Body of pancreas (tissue), 4 donors: Measurements from ENCODE around the gene CPT1A. TPM values are rescaled to one million over a fixed set of nuclear protein-coding genes. Genes with fewer than 3 reads are reported as not detected.

Experiments used
- ATAC-seq: fragments of 150-250 bp; one replicate; pipeline ENCODE4 v1.9.1; 2016
- DNase-seq, 4 donors: peaks; one replicate each; pipeline ENCODE4 v3.0.0-alpha.2; 2019
- H3K27ac ChIP-seq, 4 donors: fragments of 200-600 bp; sonication (generic); 1 replicate in 3 of 4; 2 replicates in 1 of 4; pipeline versions ENCODE4 v1.5.1 to v1.6.1; 2016 to 2019; ENCODE audit warnings: mild to moderate bottlenecking in 1 of 4, mixed read lengths in 1 of 4, moderate library complexity in 1 of 4
- H3K27me3 ChIP-seq, 2 donors: fragments of 200-600 bp; sonication (generic); one replicate each; pipeline ENCODE4 v1.6.0; 2016; ENCODE audit warnings: mild to moderate bottlenecking in 1 of 2
- H3K36me3 ChIP-seq, 2 donors: fragments of 200-600 bp; sonication (generic); replicated peaks in 1 of 2; 2 replicates each; pipeline ENCODE4 v1.5.1; 2016; ENCODE audit warnings: low read depth in 2 of 2; ENCODE audit not compliant: insufficient read depth in 1 of 2
- H3K4me1 ChIP-seq: fragments of 200-600 bp; sonication (generic); one replicate; pipeline ENCODE4 v1.6.0; 2016
- H3K4me3 ChIP-seq, 2 donors: fragments of 200-600 bp; sonication (generic); 1 replicate in 1 of 2; 2 replicates in 1 of 2; pipeline ENCODE4 v1.5.1; 2016 to 2019
- H3K9me3 ChIP-seq, 3 donors: fragments of 200-600 bp; sonication (generic); 1 replicate in 2 of 3; 2 replicates in 1 of 3; pipeline ENCODE4 v1.5.1; 2016
- POLR2A ChIP-seq, 3 donors: fragments of 450-650 bp; IDR thresholded peaks; one replicate each; pipeline ENCODE4 v1.6.1; 2016; ENCODE audit warnings: antibody characterized with exemption in 3 of 3, mild to moderate bottlenecking in 2 of 3
- WGBS, 2 donors: methylation state at CpG; one replicate each; pipeline ENCODE4 v1.1.5; 2017; 5-methylcytosine and 5-hydroxymethylcytosine counted together
- intact Hi-C: fragments of 100-400 bp; cut with DNase I; formaldehyde crosslinking; loops from one replicate; pipeline ENCODE4 v1.15.1; 2023
- total RNA-seq, 2 donors: library from RNA; depleted of rRNA; stranded (reverse); fragments of >200 nt; gene quantifications; one replicate each; pipeline ENCODE4 v1.1.0, GENCODE V29; 2016
- TF ChIP-seq, protein P1 (sequence below), 7 experiments: fragments of 450-650 bp in 4 of 7; fragments of 200-600 bp in 3 of 7; sonication (generic) in 3 of 7; IDR thresholded peaks; one replicate each; pipeline ENCODE4 v1.5.1; 2016 to 2019; ENCODE audit warnings: antibody characterized with exemption in 7 of 7

The CPT1A gene
- total RNA-seq, 2 donors from 2014 or later: 35.6 to 40.7 TPM

DNA sequence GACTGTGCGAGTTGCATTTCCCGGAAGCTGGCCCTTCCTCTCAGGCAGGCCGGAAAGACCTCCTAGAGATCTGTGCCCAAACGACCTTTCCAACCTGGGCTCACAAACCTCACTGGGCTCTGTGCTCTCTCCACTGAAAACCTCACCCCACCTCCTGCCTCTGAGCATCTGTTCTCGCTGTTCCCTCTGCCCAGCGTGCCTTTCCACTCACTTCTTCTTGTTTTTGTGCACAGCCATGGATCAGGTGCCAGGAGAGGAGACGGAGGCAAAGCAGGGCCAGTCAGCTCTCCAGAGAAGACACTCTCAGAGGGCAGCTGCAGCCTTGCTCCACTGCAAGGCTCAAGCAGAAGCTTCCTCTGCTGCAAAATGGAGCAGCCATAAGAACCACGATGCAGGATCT lies 10.9 kb upstream of the CPT1A start:
- 68 to 84% methylated on average over 8 of the region's 8 CpGs for WGBS, 2 donors
- Histone ChIP-seq H3K4me3 (no peak overlapping the region), H3K9me3 (no peaks in the 10 kb centered on the region), H3K4me1 (peaks cover 21% of the 10 kb centered on the region), H3K27me3 (no peaks in the 10 kb centered on the region), H3K36me3 (no peaks in the 10 kb centered on the region), H3K27ac (no peak overlapping the region)
- intact Hi-C loops: no loop called here
- no peak for TF ChIP-seq POLR2A (IDR thresholded peaks at IDR 0.05)
- TF ChIP-seq, protein P1, sequence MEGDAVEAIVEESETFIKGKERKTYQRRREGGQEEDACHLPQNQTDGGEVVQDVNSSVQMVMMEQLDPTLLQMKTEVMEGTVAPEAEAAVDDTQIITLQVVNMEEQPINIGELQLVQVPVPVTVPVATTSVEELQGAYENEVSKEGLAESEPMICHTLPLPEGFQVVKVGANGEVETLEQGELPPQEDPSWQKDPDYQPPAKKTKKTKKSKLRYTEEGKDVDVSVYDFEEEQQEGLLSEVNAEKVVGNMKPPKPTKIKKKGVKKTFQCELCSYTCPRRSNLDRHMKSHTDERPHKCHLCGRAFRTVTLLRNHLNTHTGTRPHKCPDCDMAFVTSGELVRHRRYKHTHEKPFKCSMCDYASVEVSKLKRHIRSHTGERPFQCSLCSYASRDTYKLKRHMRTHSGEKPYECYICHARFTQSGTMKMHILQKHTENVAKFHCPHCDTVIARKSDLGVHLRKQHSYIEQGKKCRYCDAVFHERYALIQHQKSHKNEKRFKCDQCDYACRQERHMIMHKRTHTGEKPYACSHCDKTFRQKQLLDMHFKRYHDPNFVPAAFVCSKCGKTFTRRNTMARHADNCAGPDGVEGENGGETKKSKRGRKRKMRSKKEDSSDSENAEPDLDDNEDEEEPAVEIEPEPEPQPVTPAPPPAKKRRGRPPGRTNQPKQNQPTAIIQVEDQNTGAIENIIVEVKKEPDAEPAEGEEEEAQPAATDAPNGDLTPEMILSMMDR (IDR thresholded peaks at IDR 0.05): no peak
- ATAC-seq (no peak), DNase-seq (no peak)

DNA sequence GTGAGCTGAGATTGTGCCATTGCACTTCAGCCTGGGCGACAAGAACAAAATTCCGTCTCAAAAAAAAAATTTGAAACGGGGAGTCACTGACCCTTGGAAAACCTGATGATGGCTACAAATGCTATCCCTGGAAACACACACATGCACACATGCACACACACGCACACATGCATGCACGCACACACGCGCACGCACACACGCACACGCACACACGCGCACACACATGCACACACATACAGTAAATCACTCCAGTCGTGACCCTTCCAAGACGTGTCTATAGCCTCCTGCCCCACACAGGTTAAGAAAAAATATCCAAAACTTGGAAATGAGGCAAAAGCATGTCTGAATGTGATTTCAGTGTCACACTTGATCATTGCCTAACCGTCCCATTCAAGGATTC lies 6.7 kb upstream of the CPT1A start:
- TF ChIP-seq POLR2A (IDR thresholded peaks at IDR 0.05): no peak
- TF ChIP-seq, protein P1 (IDR thresholded peaks at IDR 0.05): no peak
- H3K36me3 ChIP-seq: no peaks in the 10 kb centered on the region
- intact Hi-C loops: no loop called here
- no peaks in the 10 kb centered on the region for H3K27me3 ChIP-seq
- H3K4me3 ChIP-seq: no peak overlapping the region
- WGBS, 2 donors: 77 to 81% methylated on average over 13 to 15 of the region's 15 CpGs
- ATAC-seq (no peak), DNase-seq (no peak)
- peaks cover 11% of the 10 kb centered on the region for H3K4me1 ChIP-seq
- no peaks in the 10 kb centered on the region for H3K9me3 ChIP-seq
- no peak overlapping the region for H3K27ac ChIP-seq

DNA sequence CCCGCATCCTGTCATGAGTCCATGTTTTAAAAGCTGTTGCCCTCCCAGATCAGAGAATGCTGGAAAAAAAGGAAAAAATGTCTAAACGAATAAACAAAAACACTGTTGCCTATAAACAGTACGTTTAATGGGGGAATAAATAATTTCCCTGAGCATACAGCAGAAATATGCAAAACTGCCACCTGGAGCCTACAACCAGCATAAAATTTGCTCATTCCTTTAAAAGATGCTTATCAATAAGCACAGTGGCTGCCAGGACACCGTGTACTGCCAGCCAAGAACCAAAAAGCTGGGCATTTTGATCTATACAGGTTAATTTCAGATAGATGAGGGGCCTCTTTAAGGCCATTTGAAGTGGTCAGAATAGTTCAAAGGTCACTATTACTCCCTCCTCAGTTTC lies 5.7 kb upstream of the CPT1A start:
- no peaks in the 10 kb centered on the region for H3K27me3 ChIP-seq
- H3K27ac ChIP-seq: no peak overlapping the region
- H3K36me3 ChIP-seq: no peaks in the 10 kb centered on the region
- peaks cover 21% of the 10 kb centered on the region for H3K4me1 ChIP-seq
- 51 to 54% methylated on average over 4 of the region's 4 CpGs for WGBS, 2 donors
- H3K4me3 ChIP-seq: no peak overlapping the region
- ATAC-seq (no peak), DNase-seq (no peak)
- TF ChIP-seq, protein P1 (IDR thresholded peaks at IDR 0.05): no peak
- no peak for TF ChIP-seq POLR2A (IDR thresholded peaks at IDR 0.05)
- H3K9me3 ChIP-seq: no peaks in the 10 kb centered on the region
- intact Hi-C loops: no loop called here

DNA sequence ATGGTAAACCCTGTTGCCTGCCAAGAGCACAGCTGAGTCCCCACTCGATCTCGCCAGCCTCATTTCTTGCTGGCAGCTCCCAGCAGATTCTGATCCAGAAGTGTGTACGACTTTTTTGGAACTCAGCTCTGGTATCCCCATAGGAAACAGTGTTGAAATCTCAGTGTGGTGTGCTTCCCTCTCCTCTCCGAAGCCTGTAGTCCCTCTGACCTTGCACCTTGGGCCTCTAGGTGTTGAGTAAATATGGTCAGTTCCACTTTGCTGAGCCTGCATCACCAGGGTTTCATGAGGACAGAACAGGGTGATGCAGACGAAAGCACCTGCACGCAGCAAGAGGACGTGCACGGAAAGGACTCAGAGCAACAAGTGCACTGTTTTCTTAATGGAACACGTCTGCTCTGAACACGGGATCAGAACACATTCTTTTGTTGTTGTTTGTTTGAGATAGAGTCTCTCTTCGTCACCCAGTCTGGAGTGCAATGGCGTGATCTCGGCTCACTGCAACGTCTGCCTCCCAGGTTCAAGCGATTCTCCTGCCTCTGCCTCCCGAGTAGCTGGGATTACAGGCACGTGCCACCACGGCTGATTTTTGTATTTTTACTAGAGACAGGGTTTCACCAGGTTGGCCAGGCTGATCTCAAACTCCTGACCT lies 3.8 kb upstream of the CPT1A start:
- TF ChIP-seq POLR2A (IDR thresholded peaks at IDR 0.05): no peak
- TF ChIP-seq, protein P1 (IDR thresholded peaks at IDR 0.05): no peak
- no peak for ATAC-seq
- no peaks in the 10 kb centered on the region for H3K27me3 ChIP-seq
- no peaks in the 10 kb centered on the region for H3K36me3 ChIP-seq
- DNase-seq: peak in 1 of 4 donors; percentile 10
- H3K27ac ChIP-seq: no peak overlapping the region
- no peaks in the 10 kb centered on the region for H3K9me3 ChIP-seq
- H3K4me3 ChIP-seq: no peak overlapping the region
- WGBS, 2 donors: 59 to 74% methylated on average over 17 to 18 of the region's 18 CpGs
- intact Hi-C loops: no loop called here
- peaks cover 28% of the 10 kb centered on the region for H3K4me1 ChIP-seq

DNA sequence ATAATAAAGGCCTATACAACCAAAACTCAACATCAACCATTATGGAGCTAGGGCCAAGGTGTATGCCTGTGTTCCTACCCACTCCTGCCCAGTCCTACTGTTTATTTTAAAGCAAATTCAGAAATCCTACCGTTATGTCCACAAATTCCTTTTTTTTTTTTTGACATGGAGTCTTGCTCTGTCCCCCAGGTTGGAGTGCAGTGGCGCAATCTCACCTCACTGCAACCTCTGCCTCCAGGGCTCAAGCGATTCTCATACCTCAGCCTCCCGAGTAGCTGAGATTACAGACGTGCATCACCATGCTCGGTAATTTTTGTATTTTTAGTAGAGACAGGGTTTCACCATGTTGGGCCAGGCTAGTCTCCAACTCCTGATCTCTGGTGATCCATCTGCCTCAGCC lies 3.1 kb upstream of the CPT1A start:
- ATAC-seq: no peak
- intact Hi-C loops: no loop called here
- H3K27me3 ChIP-seq: no peaks in the 10 kb centered on the region
- no peak for TF ChIP-seq POLR2A (IDR thresholded peaks at IDR 0.05)
- TF ChIP-seq, protein P1 (IDR thresholded peaks at IDR 0.05): no peak
- no peak for DNase-seq
- no peaks in the 10 kb centered on the region for H3K9me3 ChIP-seq
- no peaks in the 10 kb centered on the region for H3K36me3 ChIP-seq
- H3K4me1 ChIP-seq: peaks cover 34% of the 10 kb centered on the region
- peak overlapping the region in 1 of 4 donors; percentile 97 for H3K27ac ChIP-seq
- no peak overlapping the region for H3K4me3 ChIP-seq
- WGBS, 2 donors: 83 to 87% methylated on average over 6 of the region's 6 CpGs
